Right ventricle myocardium inferior (tissue), 1 donor: ENCODE measurements around the gene ZNRF3. TPM values are rescaled to one million over a fixed set of nuclear protein-coding genes. Genes with fewer than 3 reads are reported as not detected.
"Not testable (repeated sequence)": the region's sequence is repeated elsewhere in the genome, so short reads cannot be mapped to it uniquely, and the experiment has no call there.

Experiments
- ATAC-seq: fragments of 200-7000 bp; cut with Tn5 transposase; one replicate; pipeline ENCODE4 v1.9.1; 2020; ENCODE audit warnings: mild to moderate bottlenecking, moderate library complexity
- DNase-seq: peaks from one replicate; pipeline ENCODE4 v3.0.0; 2021; ENCODE audit errors: missing footprints
- intact Hi-C: fragments of 100-400 bp; cut with DNase I; formaldehyde crosslinking; loops from one replicate; pipeline ENCODE4 v1.11.0; 2022
- total RNA-seq: library from RNA; stranded (reverse); fragmentation: NEBNext Ultra II Directional; extraction: Animal tissue kit (Norgen Biotek cat#: 25700); gene quantifications from one replicate; pipeline ENCODE4 v1.2.1, GENCODE V29; 2021
- donor health status: DM: no; HTN: yes; CAD: no; lungs with severe emphysema.

ZNRF3 gene
- total RNA-seq, 1 donor from 2014 or later: 5.4 TPM

DNA sequence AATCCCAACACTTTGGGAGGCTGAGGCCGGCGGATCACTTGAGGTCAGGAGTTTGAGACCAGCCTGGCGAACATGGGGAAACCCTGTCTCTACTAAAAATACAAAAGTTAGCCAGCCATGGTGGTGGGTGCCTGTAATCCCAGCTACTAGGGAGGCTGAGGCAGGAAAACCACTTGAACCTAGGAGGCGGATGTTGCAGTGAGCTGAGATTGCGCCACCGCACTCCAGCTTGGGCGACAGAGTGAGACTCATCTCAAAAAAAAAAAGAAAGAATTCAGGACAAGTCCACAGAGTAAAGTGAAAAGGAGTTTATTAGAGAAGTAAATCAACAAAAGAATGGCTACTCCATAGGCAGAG, 200.2 kb downstream of the ZNRF3 start:
- intact Hi-C loops, ATAC-seq, DNase-seq: not testable (repeated sequence)

DNA sequence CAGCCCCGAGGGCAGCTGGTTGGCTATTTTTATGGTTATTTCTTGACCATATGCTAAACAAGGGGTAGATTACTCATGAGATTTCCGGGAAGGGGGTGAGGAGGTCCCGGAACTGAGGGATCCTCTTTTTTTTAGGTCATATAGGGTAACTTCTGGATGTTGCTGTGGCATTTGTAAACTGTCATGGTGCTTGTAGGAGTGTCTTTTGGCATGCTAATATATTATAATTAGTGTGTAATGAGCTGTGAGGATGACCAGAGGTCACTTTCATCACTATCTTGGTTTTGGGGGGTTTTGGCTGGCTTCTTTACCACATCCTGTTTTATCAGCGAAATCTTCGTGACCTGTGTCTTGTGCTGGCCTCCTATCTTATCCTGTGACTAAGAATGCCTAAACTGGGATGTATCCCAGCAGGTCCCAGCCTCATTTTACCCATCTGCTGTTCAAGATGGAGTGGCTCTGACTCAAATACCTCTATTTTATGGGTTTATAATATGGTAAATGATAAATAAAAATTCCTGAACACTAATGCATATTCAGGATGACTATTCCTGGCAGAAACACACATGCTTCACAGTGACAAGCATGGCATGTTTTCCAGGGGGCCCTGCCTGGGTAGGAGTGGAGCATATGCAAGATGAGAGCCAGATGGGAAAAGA, 200.7 kb downstream of the ZNRF3 start:
- intact Hi-C loops: no loop called here
- ATAC-seq: no peak

DNA sequence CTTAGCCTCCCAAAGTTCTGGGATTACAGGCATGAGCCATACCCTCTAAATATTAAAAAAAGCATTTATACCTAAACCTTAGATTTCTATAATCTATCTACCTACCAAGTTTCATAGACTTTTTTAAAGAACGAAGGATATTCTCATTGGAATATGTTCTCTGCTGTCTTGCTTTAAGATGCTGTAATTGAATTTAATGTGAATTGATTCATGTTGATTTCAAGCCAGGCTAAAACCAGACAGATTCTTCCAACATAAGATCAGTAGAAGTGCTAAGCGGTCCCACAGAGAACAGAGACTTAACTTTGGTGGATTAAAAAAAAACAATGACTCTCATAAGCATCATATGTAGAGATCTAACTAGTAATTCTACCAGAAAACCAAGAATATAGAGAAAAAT, 203.6 kb downstream of the ZNRF3 start:
- intact Hi-C loops: no loop called here
- DNase-seq (no peak), ATAC-seq (no peak)

More for the DNA sequence above, 200.7 kb downstream of the ZNRF3 start:
- no peak for DNase-seq

DNA sequence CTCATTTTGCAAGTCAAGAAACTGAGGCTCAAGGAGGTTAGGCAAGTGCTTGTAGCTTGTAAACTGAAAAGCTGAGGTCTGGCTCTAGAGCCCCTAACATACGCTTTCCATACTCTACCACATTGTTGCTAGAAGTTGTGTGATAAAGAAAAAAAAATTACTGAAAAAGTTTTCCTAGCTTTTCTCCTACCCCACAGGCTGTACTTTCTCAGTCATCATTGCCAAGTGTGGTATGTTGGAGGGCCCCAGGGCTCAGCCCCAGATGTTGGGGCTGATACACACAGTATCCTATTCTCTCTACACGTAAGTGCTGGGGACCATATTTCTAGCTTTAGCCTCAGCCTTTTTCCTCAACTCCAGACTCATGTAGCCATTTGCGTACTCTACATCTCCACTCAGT, 205.4 kb downstream of the ZNRF3 start:
- intact Hi-C loops: no loop called here
- no peak for ATAC-seq
- DNase-seq: no peak

DNA sequence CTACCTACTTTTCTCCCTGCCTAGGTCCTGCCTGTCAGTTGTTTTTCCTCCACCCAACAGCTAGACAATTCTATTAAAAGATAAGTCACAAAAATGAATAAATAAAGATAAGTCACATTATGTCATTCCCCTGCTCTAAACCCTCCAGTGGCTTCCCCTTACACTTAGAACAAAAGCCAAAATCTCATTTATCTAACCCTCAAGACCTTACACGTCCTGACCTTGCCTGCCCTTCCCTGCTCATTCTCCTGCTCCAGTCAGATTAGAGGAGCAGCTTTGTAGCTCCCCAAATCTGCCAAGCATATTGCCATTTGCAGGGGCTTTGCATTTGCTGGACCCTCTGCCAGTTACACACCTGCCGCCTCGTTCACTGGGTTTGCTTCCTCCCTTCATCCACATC, 206.1 kb downstream of the ZNRF3 start:
- ATAC-seq (no peak), DNase-seq (no peak)
- intact Hi-C loops: no loop called here

DNA sequence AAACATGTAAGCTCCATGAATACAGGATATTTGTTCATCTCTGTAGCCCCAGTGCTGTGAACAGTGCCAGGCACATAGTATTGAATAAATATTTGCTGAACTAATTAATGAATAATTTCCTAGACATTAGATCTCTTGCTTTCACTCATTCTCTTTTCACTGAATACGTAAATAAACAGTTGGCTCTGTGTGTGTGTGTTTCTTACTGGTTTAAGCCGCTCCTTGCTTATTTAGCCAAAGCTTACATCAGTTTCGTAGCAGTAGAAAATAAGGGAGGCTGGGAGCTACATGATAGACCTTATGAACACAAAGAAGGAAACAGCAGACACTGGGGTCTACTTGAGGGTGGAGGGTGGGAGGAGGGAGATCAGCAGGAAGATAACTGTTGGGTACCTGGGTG, 206.7 kb downstream of the ZNRF3 start:
- ATAC-seq: no peak
- intact Hi-C loops: loop anchor here (5.0 kb wide), 1 partner anchor 62 kb away; no protein-coding TSS in a partner anchor

DNA sequence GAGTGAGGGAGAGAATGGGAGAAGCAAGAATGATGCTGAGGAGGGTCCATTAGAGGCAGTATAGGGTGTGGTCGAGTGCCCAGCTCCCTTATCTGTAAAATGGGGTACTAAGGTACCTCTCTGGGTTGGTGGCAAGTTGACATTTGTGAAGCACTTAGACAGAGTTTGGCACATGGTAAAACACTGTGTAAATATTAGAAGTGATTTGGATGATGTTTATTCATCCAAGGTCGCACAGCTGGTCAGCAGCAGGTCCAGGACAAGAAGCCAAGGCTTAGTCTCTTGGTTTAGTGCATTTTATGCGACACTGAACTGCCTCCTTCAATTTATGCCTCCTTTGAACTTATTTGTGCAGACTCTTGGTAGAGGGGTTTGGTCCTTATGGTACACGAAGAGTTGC, 208.9 kb downstream of the ZNRF3 start:
- DNase-seq: no peak
- intact Hi-C loops: loop anchor here (5.0 kb wide), 1 partner anchor 60 kb away; no protein-coding TSS in a partner anchor
- no peak for ATAC-seq

More for the DNA sequence above, 206.7 kb downstream of the ZNRF3 start:
- DNase-seq: no peak

DNA sequence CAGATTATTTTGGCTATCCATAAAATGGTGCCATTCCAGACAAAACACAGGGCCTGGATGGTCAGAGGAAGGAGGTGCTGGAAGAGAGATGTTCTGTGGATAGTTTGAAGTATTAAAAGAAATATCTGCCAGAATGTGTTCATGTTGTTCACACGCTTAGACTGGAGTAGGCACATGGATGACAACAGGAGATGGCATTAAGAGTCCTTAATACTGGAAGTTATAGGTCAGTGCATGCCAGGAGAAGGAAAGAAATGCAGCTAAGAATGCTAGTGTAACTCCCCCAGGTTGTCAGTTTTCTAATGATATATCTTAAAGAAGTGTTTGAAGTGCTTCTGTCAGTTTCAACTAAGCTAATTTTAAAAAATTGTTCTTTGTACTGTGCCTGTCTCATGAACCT, 209.7 kb downstream of the ZNRF3 start:
- intact Hi-C loops: loop anchor here (5.0 kb wide), 1 partner anchor 59 kb away; no protein-coding TSS in a partner anchor
- ATAC-seq: no peak
- DNase-seq: no peak

DNA sequence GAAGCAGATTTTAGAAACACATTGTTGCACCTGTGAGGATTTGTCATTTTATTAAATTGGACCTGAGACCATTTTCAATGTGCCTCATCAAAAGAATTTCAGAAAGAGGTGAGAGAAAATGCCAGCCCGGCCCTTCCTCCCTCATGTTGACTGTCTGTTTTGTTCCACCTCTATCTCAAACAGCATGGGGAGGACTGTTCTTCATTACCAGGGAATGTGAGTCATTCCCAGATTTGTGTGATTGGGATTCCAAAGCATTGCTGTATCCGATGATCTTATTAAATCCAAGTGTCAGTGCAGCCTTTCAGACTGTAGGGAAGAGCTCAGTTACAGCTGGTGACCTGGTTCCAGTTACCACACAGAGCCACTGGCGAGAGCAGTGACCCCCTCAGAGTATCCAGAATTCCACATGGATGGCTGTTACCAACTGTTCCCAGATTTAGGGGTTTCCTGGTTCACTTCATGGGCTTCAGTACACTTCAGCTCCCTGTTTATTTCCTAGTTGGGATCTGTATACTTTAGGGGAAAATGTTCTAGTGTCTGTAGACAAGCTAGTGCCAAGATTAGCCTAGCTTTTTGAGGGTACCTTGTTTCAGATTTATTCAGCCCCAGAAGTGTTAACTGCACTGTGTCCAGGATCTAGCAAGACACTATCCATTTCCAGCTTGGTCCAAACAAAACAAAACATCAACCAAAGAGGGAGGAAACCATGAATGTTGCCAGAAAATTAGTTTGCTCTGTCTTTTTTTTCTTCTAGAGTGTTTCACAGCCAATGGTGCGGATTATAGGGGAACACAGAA, 210.3 kb downstream of the ZNRF3 start:
- DNase-seq (no peak), ATAC-seq (peak; percentile 85)
- intact Hi-C loops: loop anchor here (5.0 kb wide), 1 partner anchor 59 kb away; no protein-coding TSS in a partner anchor

DNA sequence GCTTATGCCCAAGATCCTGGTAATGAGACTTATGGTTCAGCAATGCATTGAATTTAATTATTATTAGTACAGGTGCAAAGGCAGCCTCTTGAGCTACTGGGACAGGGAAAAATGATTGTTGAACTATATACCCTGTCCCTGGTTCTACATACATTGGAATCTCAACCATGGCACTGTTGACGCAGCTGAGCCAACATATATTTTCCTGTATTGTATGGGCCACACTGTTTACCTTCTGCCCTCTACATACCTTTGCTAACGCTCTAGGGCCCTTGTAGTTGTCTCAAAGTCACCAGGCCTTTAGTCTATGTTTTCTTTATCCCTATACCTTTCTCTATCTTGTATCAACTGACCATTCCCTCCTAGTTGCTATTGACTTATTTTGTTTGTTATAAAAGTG, 212.1 kb downstream of the ZNRF3 start:
- DNase-seq: no peak
- intact Hi-C loops: no loop called here
- ATAC-seq: no peak

DNA sequence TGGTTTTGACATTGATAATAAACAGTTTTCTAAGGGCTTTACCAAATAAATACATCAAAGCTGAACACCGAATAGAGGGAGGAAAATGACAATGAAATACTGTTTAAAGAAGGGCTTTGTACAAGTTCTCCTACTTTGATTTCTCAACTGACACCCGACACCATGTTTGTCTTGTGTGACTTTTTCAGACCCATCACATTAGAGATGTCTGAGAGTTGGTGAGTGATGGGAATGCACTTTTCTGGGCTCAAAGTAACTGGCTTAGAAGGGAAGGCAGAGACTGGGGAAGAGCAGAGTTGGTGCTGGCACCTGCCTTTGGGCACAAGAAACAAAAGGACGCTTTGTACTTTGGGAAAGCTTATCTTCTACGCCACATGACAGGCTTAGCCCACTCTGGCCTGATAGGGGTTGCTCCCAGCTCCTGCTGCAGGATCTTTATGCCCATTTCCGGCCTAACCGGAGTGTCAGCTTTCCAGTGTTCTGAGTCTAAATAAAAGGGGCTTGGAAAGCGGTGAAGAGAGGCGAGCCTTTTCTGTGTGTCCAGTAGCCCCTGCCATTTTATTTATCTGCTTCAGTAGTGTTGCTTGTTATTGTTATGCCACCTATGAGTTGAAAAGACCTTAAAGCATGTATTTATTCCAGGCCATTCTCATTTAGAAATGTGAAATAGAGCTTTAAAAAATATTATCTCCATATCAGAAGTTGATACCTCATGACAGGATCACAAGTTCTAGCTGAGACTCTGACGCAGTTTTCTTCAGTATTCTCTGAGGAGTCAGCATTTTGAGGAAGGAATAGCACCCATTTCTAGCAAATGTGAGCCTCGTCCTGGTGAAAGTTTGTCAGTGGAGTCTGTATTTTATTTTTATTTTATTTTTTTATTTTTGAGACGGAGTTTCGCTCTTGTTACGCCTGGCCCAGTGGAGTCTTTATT, 213.6 kb downstream of the ZNRF3 start:
- peak; percentile 68 for ATAC-seq
- intact Hi-C loops: no loop called here
- DNase-seq: no peak

DNA sequence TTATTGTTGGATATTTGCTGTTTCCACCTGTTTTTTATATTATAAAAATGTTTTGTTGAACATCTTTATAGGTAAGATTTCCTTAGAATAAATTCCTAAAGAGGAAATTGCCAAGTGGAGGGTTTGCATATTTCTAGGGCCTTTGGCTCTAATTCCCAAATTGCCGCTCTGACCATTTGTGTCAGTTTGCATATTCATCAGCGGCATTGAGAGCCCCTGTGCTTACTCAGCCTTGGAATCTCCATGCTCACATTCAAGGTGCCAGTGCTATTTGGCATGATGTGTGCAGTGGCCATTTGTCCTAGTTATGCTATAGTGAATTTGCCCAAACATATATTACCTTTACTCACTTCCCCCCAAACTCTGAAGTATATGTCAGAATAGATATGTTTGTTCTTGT, 214.9 kb downstream of the ZNRF3 start:
- ATAC-seq (no peak), DNase-seq (no peak)
- intact Hi-C loops: no loop called here

DNA sequence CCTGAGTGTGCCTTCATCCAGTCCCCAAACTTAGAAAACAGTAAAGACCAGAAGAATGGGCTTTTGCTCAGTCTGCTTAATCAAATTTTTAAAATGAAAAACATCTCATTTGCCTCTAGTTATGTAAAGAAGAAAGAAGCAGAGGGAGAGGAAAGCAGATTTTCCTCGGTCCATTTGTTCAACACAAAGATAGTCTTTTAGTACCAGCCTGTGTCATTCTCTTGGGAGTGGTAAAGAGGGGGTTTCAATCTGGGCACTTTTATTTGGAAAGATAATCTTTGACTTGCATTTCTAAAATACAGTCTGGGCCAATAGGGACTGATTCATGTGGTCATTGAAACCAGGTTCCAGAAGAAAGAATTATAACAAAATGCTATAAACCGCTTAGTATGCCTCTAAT, 218.9 kb downstream of the ZNRF3 start:
- no peak for DNase-seq
- ATAC-seq: no peak
- intact Hi-C loops: no loop called here

DNA sequence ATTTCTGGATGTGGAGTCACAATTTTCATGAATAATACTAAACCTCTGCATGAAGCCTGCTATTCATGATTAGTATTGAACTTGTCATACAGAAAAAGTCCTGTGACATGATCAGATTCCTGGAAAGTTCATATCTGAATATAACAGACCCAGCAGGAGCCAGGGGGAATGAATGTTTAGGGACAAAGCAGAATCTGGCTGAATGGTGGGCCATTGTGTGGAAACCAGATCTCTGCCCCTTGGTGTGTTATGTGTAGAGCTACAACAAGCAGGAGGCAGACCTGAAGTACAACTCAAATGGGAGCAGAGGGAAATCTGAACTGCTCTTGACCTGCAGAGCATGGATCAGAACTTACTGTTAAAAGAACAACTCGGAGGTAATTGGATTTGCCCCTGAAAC, 219.7 kb downstream of the ZNRF3 start:
- ATAC-seq (no peak), DNase-seq (no peak)
- intact Hi-C loops: no loop called here

DNA sequence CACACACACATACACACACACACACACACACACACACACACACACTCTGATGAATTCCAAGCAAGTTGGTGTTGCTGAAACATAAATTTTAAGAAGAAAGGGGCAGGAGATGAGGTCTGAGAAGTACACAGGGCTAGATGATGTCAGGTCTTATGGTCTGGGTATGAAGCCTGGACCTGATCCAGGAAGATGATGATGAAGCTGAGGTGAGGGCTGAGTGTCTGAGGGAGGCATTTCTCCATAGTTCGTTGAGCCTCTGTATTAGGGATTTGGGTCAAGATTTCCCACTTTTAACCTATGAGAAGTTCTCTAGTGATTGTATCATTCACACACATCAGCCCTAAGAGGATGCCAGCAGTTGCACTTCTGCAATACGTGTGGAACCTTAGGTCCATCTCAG, 222.1 kb downstream of the ZNRF3 start:
- intact Hi-C loops: no loop called here
- no peak for DNase-seq

DNA sequence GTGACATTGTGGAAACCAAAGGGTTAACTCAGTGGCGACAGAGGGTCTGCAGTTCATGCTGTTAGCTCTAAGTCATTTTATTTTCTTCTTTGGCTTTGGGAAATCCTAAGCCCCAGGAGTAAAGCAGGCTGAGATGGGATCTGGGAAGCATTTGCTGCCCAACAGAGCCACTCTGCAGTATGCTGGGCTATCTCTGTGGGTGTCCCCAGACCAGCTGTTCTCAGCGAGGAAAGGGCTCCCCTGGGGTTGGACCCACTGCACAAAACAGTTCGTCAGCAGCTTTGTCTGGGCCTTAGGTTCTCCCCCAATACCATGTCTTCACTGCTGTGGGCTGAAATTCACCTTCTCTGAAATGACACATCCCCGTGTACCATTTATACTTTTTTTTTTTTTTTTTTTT, 223.5 kb downstream of the ZNRF3 start:
- intact Hi-C loops: no loop called here
- DNase-seq (no peak), ATAC-seq (peak; percentile 48)

More for the DNA sequence above, 222.1 kb downstream of the ZNRF3 start:
- ATAC-seq: no peak
